Omental fat pad (tissue), 4 donors: ENCODE measurements around the gene LDB3. TPM values are rescaled to one million over a fixed set of nuclear protein-coding genes. Genes with fewer than 3 reads are reported as not detected.
A peak's percentile ranks its signal among the peaks of the same experiment; 100 is the strongest.

Experiments
- ATAC-seq: fragments of 150-250 bp; one replicate; pipeline ENCODE4 v1.9.1; 2016; ENCODE audit warnings: mild to moderate bottlenecking, moderate library complexity; ENCODE audit not compliant: low FRiP score
- DNase-seq: peaks from one replicate; pipeline ENCODE4 v3.0.0-alpha.2; 2019; ENCODE audit warnings: low spot score
- CTCF ChIP-seq, 3 donors: fragments of 450-650 bp; IDR thresholded peaks; one replicate each; pipeline ENCODE4 v1.5.1; 2016 to 2017; ENCODE audit warnings: antibody characterized with exemption in 3 of 3, mild to moderate bottlenecking in 3 of 3, moderate library complexity in 2 of 3
- total RNA-seq, 4 donors: library from RNA; depleted of rRNA; stranded (reverse); fragments of >200 nt; gene quantifications; one replicate each; pipeline ENCODE4 v1.1.0, GENCODE V29; 2016

LDB3 gene
- total RNA-seq: 10 to 100 TPM in 1 of 4 donors, under 1 TPM in 3; 0.56 to 22.4 (median 0.65) TPM

- ATAC-seq: no peak
- TF ChIP-seq CTCF (IDR thresholded peaks at IDR 0.05): no peak
- DNase-seq: no peak
Measured at GRCh38 chr10:86668297-86669165, at the start of gene LDB3. Gene LDB3, plus strand, starts transcription at chr10:86668511. Its CDS starts 181 bp downstream, at chr10:86668692.

GRCh38 chr10:86628311-86628710 lies 40.0 kb upstream of the LDB3 start:
- DNase-seq (no peak), ATAC-seq (no peak)
- TF ChIP-seq CTCF (IDR thresholded peaks at IDR 0.05): no peak

- DNase-seq: no peak
- no peak for ATAC-seq
- no peak for TF ChIP-seq CTCF (IDR thresholded peaks at IDR 0.05)
Measured at GRCh38 chr10:86630079-86630478, 38.2 kb upstream of the LDB3 start.

GRCh38 chr10:86632009-86632800 lies 36.1 kb upstream of the LDB3 start:
- no peak for DNase-seq
- peak; percentile 52 for ATAC-seq

GRCh38 chr10:86632951-86633350 lies 35.4 kb upstream of the LDB3 start:
- no peak for ATAC-seq
- DNase-seq: no peak
- TF ChIP-seq CTCF (IDR thresholded peaks at IDR 0.05): no peak

More at GRCh38 chr10:86632009-86632800, 36.1 kb upstream of the LDB3 start:
- no peak for TF ChIP-seq CTCF (IDR thresholded peaks at IDR 0.05)

- ATAC-seq (peak; percentile 85), DNase-seq (no peak)
- TF ChIP-seq CTCF (IDR thresholded peaks at IDR 0.05): no peak
Measured at GRCh38 chr10:86635402-86635801, 32.9 kb upstream of the LDB3 start.
